ENCODE data around the gene SLC9A3.

GRCh38 chr5:447501-447900, 76.7 kb downstream of the SLC9A3 start:
- no peak for TF ChIP-seq CTCF (conservative IDR thresholded peaks at IDR 0.05)
- TF ChIP-seq ZFX (IDR thresholded peaks at IDR 0.05) = no peak

Measured in C4-2B (cell line).